Muscle layer of duodenum (tissue), 2 donors: ENCODE data around the gene APBB1.

ENCODE experiments used
- H3K27ac ChIP-seq: one replicate; pipeline ENCODE4 v1.7.0; 2013; ENCODE audit warnings: mild to moderate bottlenecking, low read length
- H3K27me3 ChIP-seq: one replicate; pipeline ENCODE4 v1.7.0; 2013; ENCODE audit warnings: low read depth, mild to moderate bottlenecking, control low read depth, low read length
- H3K36me3 ChIP-seq, 2 donors: one replicate each; pipeline ENCODE4 v1.7.0; 2013; ENCODE audit warnings: low read length in 2 of 2, control low read depth in 1 of 2, mild to moderate bottlenecking in 1 of 2; ENCODE audit not compliant: insufficient read depth in 2 of 2, control insufficient read depth in 1 of 2
- H3K4me1 ChIP-seq, 2 donors: one replicate each; pipeline ENCODE4 v1.7.0; 2013; ENCODE audit warnings: low read length in 2 of 2, mild to moderate bottlenecking in 2 of 2, control low read depth in 1 of 2, moderate library complexity in 1 of 2; ENCODE audit not compliant: insufficient read depth in 2 of 2, control insufficient read depth in 1 of 2
- H3K4me3 ChIP-seq, 2 donors: one replicate each; pipeline ENCODE4 v1.7.0; 2013; ENCODE audit warnings: low read length in 2 of 2, low read depth in 1 of 2, mild to moderate bottlenecking in 1 of 2
- H3K9me3 ChIP-seq, 2 donors: one replicate each; pipeline ENCODE4 v1.7.0; 2013; ENCODE audit warnings: low read length in 2 of 2, control low read depth in 1 of 2, mild to moderate bottlenecking in 1 of 2; ENCODE audit not compliant: control insufficient read depth in 1 of 2
- donor health status: healthy.

APBB1 gene

DNA sequence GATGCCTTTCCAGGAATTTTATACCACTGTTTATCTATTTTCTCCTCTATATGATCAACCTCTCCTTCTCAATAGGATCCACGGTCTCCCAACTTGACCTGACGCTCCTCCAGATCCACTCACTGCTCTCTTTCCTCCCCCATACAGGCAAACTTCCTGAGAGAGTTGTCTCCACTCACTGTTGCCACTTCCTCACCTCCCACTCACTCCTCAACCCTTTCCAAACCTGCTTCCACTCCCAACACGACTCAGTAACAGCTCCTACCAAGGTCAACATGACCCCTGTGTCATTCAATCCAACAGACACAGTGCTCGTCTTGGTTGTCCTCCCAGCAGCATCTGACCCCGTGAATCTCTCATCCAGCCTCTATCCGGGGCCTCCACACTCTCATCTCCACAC lies 3.1 kb downstream of the APBB1 start:
- H3K36me3 ChIP-seq, result peaks cover 0 to 4% of the 10 kb centered on the region in 2 donors
- no peaks in the 10 kb centered on the region for H3K27me3 ChIP-seq
- H3K9me3 ChIP-seq, result no peaks in the 10 kb centered on the region
- H3K4me1 ChIP-seq, result peaks cover 10 to 25% of the 10 kb centered on the region in 2 donors
- no peak overlapping the region for H3K4me3 ChIP-seq
- H3K27ac ChIP-seq, result no peak overlapping the region

GRCh38 chr11:6414874-6415328 lies 4.0 kb downstream of the APBB1 start:
- peaks cover 9 to 21% of the 10 kb centered on the region in 2 donors for H3K4me1 ChIP-seq
- no peaks in the 10 kb centered on the region for H3K9me3 ChIP-seq
- H3K27ac ChIP-seq, result no peak overlapping the region

DNA sequence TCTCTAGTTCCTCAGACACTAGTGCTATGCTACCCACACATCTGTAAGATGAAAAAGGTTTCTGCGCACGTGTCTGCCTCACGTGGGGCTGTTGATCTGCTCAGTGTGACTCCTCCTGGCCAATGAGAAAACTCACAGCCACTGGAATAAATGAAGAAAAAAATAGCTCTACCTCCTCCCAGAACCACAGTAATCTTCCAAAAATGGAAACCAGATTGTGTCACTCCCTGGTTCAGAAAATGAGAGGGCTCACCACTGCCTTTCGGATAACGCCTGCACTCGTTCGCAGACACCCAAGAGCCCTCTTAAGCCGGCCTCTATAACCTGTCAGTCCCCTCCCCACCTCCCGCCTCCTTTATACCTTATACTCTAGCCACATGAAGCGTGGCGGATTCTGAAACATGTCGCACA lies 5.1 kb downstream of the APBB1 start:
- peaks cover 5 to 18% of the 10 kb centered on the region in 2 donors for H3K4me1 ChIP-seq
- H3K36me3 ChIP-seq, result peaks cover 0 to 16% of the 10 kb centered on the region in 2 donors
- H3K4me3 ChIP-seq, result no peak overlapping the region
- H3K27ac ChIP-seq, result no peak overlapping the region
- no peaks in the 10 kb centered on the region for H3K27me3 ChIP-seq
- H3K9me3 ChIP-seq, result no peaks in the 10 kb centered on the region

More at GRCh38 chr11:6414874-6415328, 4.0 kb downstream of the APBB1 start:
- Histone ChIP-seq H3K4me3 (no peak overlapping the region), H3K27me3 (no peaks in the 10 kb centered on the region), H3K36me3 (peaks cover 0 to 12% of the 10 kb centered on the region in 2 donors)

- Histone ChIP-seq H3K27me3 (no peaks in the 10 kb centered on the region), H3K27ac (no peak overlapping the region), H3K4me3 (no peak overlapping the region), H3K36me3 (peaks cover 0 to 16% of the 10 kb centered on the region in 2 donors), H3K4me1 (peaks cover 0 to 5% of the 10 kb centered on the region in 2 donors), H3K9me3 (no peaks in the 10 kb centered on the region)
These were observed 7.3 kb downstream of the APBB1 start for GRCh38 chr11:6411594-6412031.

GRCh38 chr11:6410695-6411430 lies 8.0 kb downstream of the APBB1 start:
- H3K4me1 ChIP-seq, result peaks cover 0 to 4% of the 10 kb centered on the region in 2 donors
- no peak overlapping the region for H3K4me3 ChIP-seq
- H3K36me3 ChIP-seq, result peaks cover 0 to 16% of the 10 kb centered on the region in 2 donors
- no peaks in the 10 kb centered on the region for H3K27me3 ChIP-seq
- H3K27ac ChIP-seq, result no peak overlapping the region
- H3K9me3 ChIP-seq, result no peaks in the 10 kb centered on the region

GRCh38 chr11:6406370-6406769 lies 12.5 kb downstream of the APBB1 start:
- Histone ChIP-seq H3K4me3 (no peak overlapping the region), H3K27me3 (no peaks in the 10 kb centered on the region), H3K36me3 (peaks cover 0 to 35% of the 10 kb centered on the region in 2 donors), H3K27ac (no peak overlapping the region), H3K9me3 (no peaks in the 10 kb centered on the region), H3K4me1 (peaks cover 0 to 12% of the 10 kb centered on the region in 2 donors)

- H3K27ac ChIP-seq, result no peak overlapping the region
- H3K36me3 ChIP-seq, result peaks cover 0 to 36% of the 10 kb centered on the region in 2 donors
- no peak overlapping the region for H3K4me3 ChIP-seq
- no peaks in the 10 kb centered on the region for H3K9me3 ChIP-seq
- peaks cover 0 to 12% of the 10 kb centered on the region in 2 donors for H3K4me1 ChIP-seq
- no peaks in the 10 kb centered on the region for H3K27me3 ChIP-seq
These were observed 13.0 kb downstream of the APBB1 start for GRCh38 chr11:6405846-6406245.

- Histone ChIP-seq H3K36me3 (peaks cover 0 to 36% of the 10 kb centered on the region in 2 donors), H3K27ac (no peak overlapping the region), H3K4me3 (no peak overlapping the region), H3K27me3 (no peaks in the 10 kb centered on the region), H3K9me3 (no peaks in the 10 kb centered on the region), H3K4me1 (peaks cover 0 to 12% of the 10 kb centered on the region in 2 donors)
These were observed 13.7 kb downstream of the APBB1 start for GRCh38 chr11:6405052-6405667.

- Histone ChIP-seq H3K9me3 (no peaks in the 10 kb centered on the region), H3K4me1 (peaks cover 0 to 12% of the 10 kb centered on the region in 2 donors), H3K27me3 (no peaks in the 10 kb centered on the region), H3K4me3 (no peak overlapping the region), H3K27ac (no peak overlapping the region), H3K36me3 (peaks cover 0 to 29% of the 10 kb centered on the region in 2 donors)
These were observed 14.4 kb downstream of the APBB1 start for GRCh38 chr11:6404342-6405051.

- Histone ChIP-seq H3K27me3 (no peaks in the 10 kb centered on the region), H3K9me3 (no peaks in the 10 kb centered on the region), H3K36me3 (peaks cover 0 to 29% of the 10 kb centered on the region in 2 donors), H3K4me1 (peaks cover 0 to 12% of the 10 kb centered on the region in 2 donors), H3K4me3 (no peak overlapping the region), H3K27ac (no peak overlapping the region)
These were observed 15.4 kb downstream of the APBB1 start for GRCh38 chr11:6403539-6403938.

GRCh38 chr11:6402561-6402981 lies 16.3 kb downstream of the APBB1 start:
- no peak overlapping the region for H3K27ac ChIP-seq
- H3K4me3 ChIP-seq, result no peak overlapping the region
- H3K36me3 ChIP-seq, result peaks cover 0 to 37% of the 10 kb centered on the region in 2 donors

More at GRCh38 chr11:6402561-6402981, 16.3 kb downstream of the APBB1 start:
- H3K4me1 ChIP-seq, result peaks cover 0 to 19% of the 10 kb centered on the region in 2 donors
- no peaks in the 10 kb centered on the region for H3K9me3 ChIP-seq
- no peaks in the 10 kb centered on the region for H3K27me3 ChIP-seq
